Neuronal stem cell (in vitro differentiated cells): ENCODE data around the gene KIF5B.
"Not testable (repeated sequence)": the region's sequence is repeated elsewhere in the genome, so short reads cannot be mapped to it uniquely, and the experiment has no call there.

Source experiments
- DNase-seq: peaks from one replicate; pipeline ENCODE4 v3.0.0-alpha.2; 2013; ENCODE audit warnings: low spot score
- H2AFZ ChIP-seq: one replicate; pipeline ENCODE4 v1.6.1; 2013; ENCODE audit warnings: mild to moderate bottlenecking, low read length, inconsistent platforms
- H2AK5ac ChIP-seq: 2 replicates; pipeline ENCODE4 v1.6.1; 2013; ENCODE audit warnings: low read depth, mild to moderate bottlenecking, inconsistent platforms, low read length, moderate library complexity, mixed read lengths
- H2BK120ac ChIP-seq: 2 replicates; pipeline ENCODE4 v1.6.1; 2013; ENCODE audit warnings: low read depth, mild to moderate bottlenecking, inconsistent platforms, low read length, moderate library complexity, mixed read lengths
- H2BK12ac ChIP-seq: one replicate; pipeline ENCODE4 v1.6.1; 2013; ENCODE audit warnings: low read length, inconsistent platforms
- H2BK15ac ChIP-seq: 2 replicates; pipeline ENCODE4 v1.6.1; 2013; ENCODE audit warnings: mild to moderate bottlenecking, low read length, inconsistent platforms, mixed read lengths
- H2BK5ac ChIP-seq: one replicate; pipeline ENCODE4 v1.6.1; 2013; ENCODE audit warnings: inconsistent platforms, mild to moderate bottlenecking, low read length, moderate library complexity
- H3K14ac ChIP-seq: one replicate; pipeline ENCODE4 v1.6.1; 2013; ENCODE audit warnings: low read length, inconsistent platforms
- H3K18ac ChIP-seq: 2 replicates; pipeline ENCODE4 v1.6.1; 2013; ENCODE audit warnings: low read length, inconsistent platforms
- H3K23ac ChIP-seq: 2 replicates; pipeline ENCODE4 v1.6.1; 2013; ENCODE audit warnings: low read depth, mild to moderate bottlenecking, mixed read lengths, low read length, inconsistent platforms; ENCODE audit not compliant: poor library complexity
- H3K27ac ChIP-seq: replicated peaks from 3 replicates; pipeline ENCODE4 v1.5.1; 2013; ENCODE audit warnings: low read length, inconsistent platforms
- H3K27me3 ChIP-seq, 3 experiments: 2 replicates each; pipeline ENCODE4 v1.6.1; 2013; ENCODE audit warnings: low read length in 3 of 3, mild to moderate bottlenecking in 2 of 3, inconsistent platforms in 1 of 3, low read depth in 1 of 3, mixed read lengths in 1 of 3, moderate library complexity in 1 of 3; ENCODE audit not compliant: control insufficient read depth in 3 of 3, insufficient read depth in 3 of 3
- H3K36me3 ChIP-seq, 2 donors: replicated peaks in 1 of 2; 2 replicates each; pipeline ENCODE4 v1.6.1; 2013; ENCODE audit warnings: low read length in 2 of 2; ENCODE audit not compliant: control insufficient read depth in 2 of 2, insufficient read depth in 2 of 2
- H3K4ac ChIP-seq: 2 replicates; pipeline ENCODE4 v1.6.1; 2013; ENCODE audit warnings: inconsistent platforms, mild to moderate bottlenecking, low read length, moderate library complexity
- H3K4me1 ChIP-seq, 2 donors: 1 replicate in 1 of 2; 2 replicates in 1 of 2; pipeline ENCODE4 v1.6.1; 2013; ENCODE audit warnings: low read length in 2 of 2, low read depth in 1 of 2; ENCODE audit not compliant: control insufficient read depth in 2 of 2, insufficient read depth in 1 of 2
- H3K4me2 ChIP-seq: one replicate; pipeline ENCODE4 v1.6.1; 2013; ENCODE audit warnings: mild to moderate bottlenecking, low read length, inconsistent platforms; ENCODE audit not compliant: insufficient read depth, poor library complexity, severe bottlenecking
- H3K4me3 ChIP-seq, 2 donors: 2 replicates each; pipeline ENCODE4 v1.5.1; 2013; ENCODE audit warnings: low read length in 2 of 2, mild to moderate bottlenecking in 2 of 2, inconsistent platforms in 1 of 2, moderate library complexity in 1 of 2
- H3K79me1 ChIP-seq: one replicate; pipeline ENCODE4 v1.6.1; 2013; ENCODE audit warnings: low read depth, mild to moderate bottlenecking, inconsistent platforms, low read length, moderate library complexity
- H3K9ac ChIP-seq: one replicate; pipeline ENCODE4 v1.6.1; 2013; ENCODE audit warnings: mild to moderate bottlenecking, low read depth, low read length, inconsistent platforms; ENCODE audit not compliant: poor library complexity
- H3K9me3 ChIP-seq, 2 donors: replicated peaks in 1 of 2; 2 replicates each; pipeline versions ENCODE3 to v1.6.1; 2013; ENCODE audit warnings: low read length in 2 of 2, mild to moderate bottlenecking in 2 of 2, inconsistent platforms in 1 of 2, low read depth in 1 of 2, mixed read lengths in 1 of 2, moderate library complexity in 1 of 2; ENCODE audit not compliant: control insufficient read depth in 2 of 2, insufficient read depth in 1 of 2
- H4K8ac ChIP-seq: one replicate; pipeline ENCODE4 v1.6.1; 2013; ENCODE audit warnings: low read depth, mild to moderate bottlenecking, inconsistent platforms, low read length, moderate library complexity
- H4K91ac ChIP-seq: one replicate; pipeline ENCODE4 v1.6.1; 2013; ENCODE audit warnings: low read length, low read depth, mild to moderate bottlenecking, inconsistent platforms; ENCODE audit not compliant: poor library complexity
- WGBS, 2 donors: extraction: QIAGEN DNeasy Blood & Tissue Kit; methylation state at CpG; one replicate each; pipeline ENCODE4 v1.1.7; 2013; ENCODE audit warnings: missing lambda C conversion rate in 2 of 2, mixed read lengths in 1 of 2; ENCODE audit not compliant: insufficient read length in 2 of 2, insufficient replicate concordance in 1 of 2; ENCODE audit errors: extremely low coverage in 2 of 2; 5-methylcytosine and 5-hydroxymethylcytosine counted together

The KIF5B gene

GRCh38 chr10:32104181-32104580, 48.0 kb upstream of the KIF5B start:
- Histone ChIP-seq H2BK15ac (no peak overlapping the region), H2AFZ (no peak overlapping the region), H2AK5ac (no peak overlapping the region), H4K91ac (no peak overlapping the region), H2BK5ac (no peak overlapping the region), H3K79me1 (no peaks in the 10 kb centered on the region), H3K9ac (no peak overlapping the region), H3K23ac (no peak overlapping the region), H3K14ac (no peak overlapping the region), H3K18ac (no peak overlapping the region), H3K4ac (no peak overlapping the region), H3K27me3 (no peaks in the 10 kb centered on the region), H3K9me3 (no peaks in the 10 kb centered on the region), H4K8ac (no peak overlapping the region), H3K36me3 (no peaks in the 10 kb centered on the region), H3K4me2 (no peak overlapping the region), H2BK12ac (no peak overlapping the region), H3K27ac (no peak overlapping the region), H3K4me3 (no peak overlapping the region), H3K4me1 (peaks cover 0 to 3% of the 10 kb centered on the region in 2 donors), H2BK120ac (no peak overlapping the region)
- no CpG with 5 or more reads among the region's 3 CpGs for WGBS, 2 donors
- DNase-seq: no peak

- no peak overlapping the region for H3K4me3 ChIP-seq
Measured at GRCh38 chr10:32103721-32104120, 47.5 kb upstream of the KIF5B start.

GRCh38 chr10:32098566-32099259, 42.5 kb upstream of the KIF5B start:
- not testable (repeated sequence) for H2AFZ ChIP-seq, H4K91ac ChIP-seq, H2BK5ac ChIP-seq, H3K79me1 ChIP-seq, H3K4me1 ChIP-seq, H3K9ac ChIP-seq, H3K14ac ChIP-seq, H3K27me3 ChIP-seq, H2BK12ac ChIP-seq, H3K27ac ChIP-seq, H3K36me3 ChIP-seq, H2BK120ac ChIP-seq, H2BK15ac ChIP-seq, DNase-seq, H3K4me3 ChIP-seq, H3K23ac ChIP-seq, H3K4me2 ChIP-seq, H4K8ac ChIP-seq, H2AK5ac ChIP-seq, H3K9me3 ChIP-seq, H3K4ac ChIP-seq, H3K18ac ChIP-seq
- no CpG with 5 or more reads among the region's 4 CpGs for WGBS, 2 donors

More at GRCh38 chr10:32103721-32104120, 47.5 kb upstream of the KIF5B start:
- no peak overlapping the region for H3K4ac ChIP-seq
- no peaks in the 10 kb centered on the region for H3K36me3 ChIP-seq
- no peak overlapping the region for H4K8ac ChIP-seq
- no peak overlapping the region for H2BK12ac ChIP-seq
- peaks cover 0 to 3% of the 10 kb centered on the region in 2 donors for H3K4me1 ChIP-seq
- no peaks in the 10 kb centered on the region for H3K9me3 ChIP-seq
- H2BK15ac ChIP-seq: no peak overlapping the region
- no peak overlapping the region for H3K23ac ChIP-seq
- WGBS, 2 donors: no CpG with 5 or more reads among the region's 3 CpGs
- no peak overlapping the region for H2AFZ ChIP-seq
- H3K4me2 ChIP-seq: no peak overlapping the region
- no peak overlapping the region for H2BK5ac ChIP-seq
- no peak overlapping the region for H4K91ac ChIP-seq
- no peak overlapping the region for H2AK5ac ChIP-seq
- no peak overlapping the region for H3K18ac ChIP-seq
- H3K27ac ChIP-seq: no peak overlapping the region
- H3K79me1 ChIP-seq: no peaks in the 10 kb centered on the region
- H3K9ac ChIP-seq: no peak overlapping the region
- no peak overlapping the region for H2BK120ac ChIP-seq
- no peak overlapping the region for H3K14ac ChIP-seq
- no peaks in the 10 kb centered on the region for H3K27me3 ChIP-seq
- DNase-seq: peak; percentile 31

DNA sequence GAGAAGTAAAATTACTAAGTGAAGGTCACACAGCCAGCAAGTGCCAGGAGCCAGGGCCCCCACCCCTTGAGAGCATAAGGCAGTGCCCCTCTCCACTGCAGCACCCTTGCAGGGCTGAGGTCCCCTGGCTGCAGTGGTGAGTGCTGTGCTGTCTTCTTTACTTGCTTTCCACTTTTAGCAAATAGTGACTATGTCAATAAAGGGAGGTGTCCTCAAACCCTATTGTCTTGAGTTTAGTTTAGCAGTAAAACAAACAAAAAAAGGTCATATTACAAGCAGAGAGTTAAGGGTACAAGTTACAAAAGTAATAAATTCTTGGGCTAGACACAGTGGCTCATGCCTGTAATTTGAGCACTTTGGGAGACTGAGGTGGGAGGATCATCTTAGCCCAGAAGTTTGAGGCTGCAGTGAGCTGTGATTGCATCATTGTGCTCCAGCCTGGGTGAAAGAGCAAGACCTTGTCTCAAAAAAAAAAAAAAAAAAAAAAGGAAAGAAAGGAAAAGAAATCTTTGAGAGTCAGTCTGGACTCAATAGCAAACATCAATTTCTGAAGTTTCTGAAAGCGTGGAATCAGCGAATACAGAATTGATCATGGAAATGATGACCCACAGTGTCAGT, 39.0 kb upstream of the KIF5B start:
- H3K18ac ChIP-seq: no peak overlapping the region
- H3K4me2 ChIP-seq: no peak overlapping the region
- no peak overlapping the region for H2AFZ ChIP-seq
- H3K4me3 ChIP-seq: no peak overlapping the region
- H3K27me3 ChIP-seq: peaks cover 0 to 3% (median 0%) of the 10 kb centered on the region in 3 experiments
- H2BK15ac ChIP-seq: no peak overlapping the region
- H2BK120ac ChIP-seq: no peak overlapping the region
- H3K4ac ChIP-seq: no peak overlapping the region
- H3K23ac ChIP-seq: no peak overlapping the region
- H2BK12ac ChIP-seq: no peak overlapping the region
- H3K4me1 ChIP-seq: no peaks in the 10 kb centered on the region
- no peak overlapping the region for H2BK5ac ChIP-seq
- no peak overlapping the region for H3K14ac ChIP-seq
- H3K9me3 ChIP-seq: no peaks in the 10 kb centered on the region
- no peak overlapping the region for H2AK5ac ChIP-seq
- H3K36me3 ChIP-seq: no peaks in the 10 kb centered on the region
- H3K79me1 ChIP-seq: no peaks in the 10 kb centered on the region
- H4K91ac ChIP-seq: no peak overlapping the region
- no peak overlapping the region for H3K27ac ChIP-seq
- H4K8ac ChIP-seq: no peak overlapping the region
- no CpG with 5 or more reads among the region's 2 CpGs for WGBS, 2 donors
- H3K9ac ChIP-seq: no peak overlapping the region
- no peak for DNase-seq
